T-helper 1 cell treated with Interleukin-12 subunit alpha and Interleukin-12 subunit beta and Interleukin-4 antibody, amounts not matched to agents 30 ng/mL and 1 ng/mL, for 36 hours (primary cell): ENCODE measurements around the gene PIGT. TPM values are rescaled to one million over a fixed set of nuclear protein-coding genes. Genes with fewer than 3 reads are reported as not detected.

Source experiments
- intact Hi-C: fragments of 100-400 bp; cut with micrococcal nuclease; formaldehyde crosslinking; loops from one replicate; pipeline ENCODE4 v1.15.1; 2024
- total RNA-seq: library from RNA; stranded (reverse); gene quantifications from 2 replicates; pipeline ENCODE4 v1.2.3, GENCODE V29; 2022

PIGT gene
- total RNA-seq, 1 donor from 2014 or later = 85.2 TPM

- intact Hi-C loops = no loop called here
These were observed 15.5 kb upstream of the PIGT start for GRCh38 chr20:45400346-45401031.

GRCh38 chr20:45402946-45403345 lies 13.0 kb upstream of the PIGT start:
- intact Hi-C loops = no loop called here

GRCh38 chr20:45404438-45404837 lies 11.5 kb upstream of the PIGT start:
- intact Hi-C loops = no loop called here

- intact Hi-C loops = loop anchor here (1.0 to 2.0 kb wide), 4 partner anchors 31 to 87 kb away; partner anchors contain the start of gene SYS1
These were observed 10.2 kb upstream of the PIGT start for GRCh38 chr20:45405571-45406259.

GRCh38 chr20:45406260-45407066 lies 9.5 kb upstream of the PIGT start:
- intact Hi-C loops = loop anchor here (1.0 to 2.0 kb wide), 5 partner anchors 10 to 88 kb away; partner anchors contain the start of genes PIGT and SYS1

GRCh38 chr20:45407067-45407745 lies 8.7 kb upstream of the PIGT start:
- intact Hi-C loops = loop anchor here (1.0 to 2.0 kb wide), 4 partner anchors 9 to 88 kb away; partner anchors contain the start of genes PIGT and SYS1

GRCh38 chr20:45407783-45408645 lies 7.9 kb upstream of the PIGT start, which contains the start of gene DBNDD2:
Gene DBNDD2, plus strand, starts transcription at chr20:45408289. Its CDS starts 179 bp downstream, at chr20:45408468.
- intact Hi-C loops = loop anchor here (1.0 to 2.0 kb wide), 4 partner anchors 8 to 89 kb away; partner anchors contain the start of genes PIGT and SYS1

- intact Hi-C loops = no loop called here
These were observed 7.2 kb upstream of the PIGT start for GRCh38 chr20:45408646-45409213.

- intact Hi-C loops = no loop called here
These were observed 6.2 kb upstream of the PIGT start for GRCh38 chr20:45409521-45410272.

GRCh38 chr20:45410887-45411286 lies 5.1 kb upstream of the PIGT start:
- intact Hi-C loops = no loop called here

- intact Hi-C loops = no loop called here
These were observed 3.3 kb upstream of the PIGT start for GRCh38 chr20:45412653-45413052.

- intact Hi-C loops = no loop called here
These were observed 2.5 kb upstream of the PIGT start for GRCh38 chr20:45413479-45413878.

GRCh38 chr20:45416917-45417316 lies 976 bp downstream of the PIGT start:
- intact Hi-C loops = loop anchor here (1.0 to 5.0 kb wide), 10 partner anchors 10 to 765 kb away; partner anchors contain the start of genes ACOT8, ADA, SYS1 and ZSWIM3

GRCh38 chr20:45419188-45420091 lies 3.5 kb downstream of the PIGT start:
- intact Hi-C loops = loop anchor here (5.0 kb wide), 3 partner anchors 438 to 767 kb away; partner anchors contain the start of genes ACOT8, ADA and ZSWIM3

GRCh38 chr20:45420125-45420524 lies 4.2 kb downstream of the PIGT start:
- intact Hi-C loops = no loop called here

- intact Hi-C loops = no loop called here
These were observed 7.8 kb downstream of the PIGT start for GRCh38 chr20:45423700-45424099.

GRCh38 chr20:45425561-45425960 lies 9.6 kb downstream of the PIGT start:
- intact Hi-C loops = no loop called here
